A549 (cell line): ENCODE data around the gene ESPN. TPM values are rescaled to one million over a fixed set of nuclear protein-coding genes. Genes with fewer than 3 reads are reported as not detected.
A peak's percentile ranks its signal among the peaks of the same experiment; 100 is the strongest.

Experiments used
- ATAC-seq, 2 experiments: fragments of 200-7000 bp in 1 of 2; fragments of >200 bp in 1 of 2; cut with Nextera tagmentation in 1 of 2; cut with Tn5 transposase in 1 of 2; 3 replicates each; pipeline versions ENCODE4 v1.8.0 to v1.9.1; 2018 to 2020; ENCODE audit warnings: mild to moderate bottlenecking in 1 of 2, moderate library complexity in 1 of 2
- CTCF ChIA-PET: fragments of 300-600 bp; sonication (Branson Sonifier 250); formaldehyde crosslinking; extraction: SDS; loops from one replicate; lab custom pipeline; 2021; ENCODE audit warnings: antibody characterized with exemption, inconsistent platforms; lab: Yijun Ruan, JAX
- POLR2A ChIA-PET: fragments of 350-600 bp; formaldehyde crosslinking; extraction: SDS; loops from one replicate; lab custom pipeline; 2021; ENCODE audit warnings: antibody characterized with exemption, inconsistent platforms; lab: Yijun Ruan, JAX
- DNase-seq, 2 experiments: peaks; one replicate each; pipeline versions ENCODE4 v3.0.0 to v3.0.0-alpha.2; 2011 to 2016; ENCODE audit warnings: low read depth in 1 of 2, low spot score in 1 of 2
- FAIRE-seq: peaks from 2 replicates; lab custom pipeline; 2011; peaks lifted over from hg19 to GRCh38; lab: Jason Lieb, UNC
- H3K27ac ChIP-seq, 2 experiments: fragments of >200 bp; sonication (Bioruptor Twin); formaldehyde crosslinking; 3 replicates each; pipeline ENCODE4 v1.5.1; 2016 to 2017
- H3K4me1 ChIP-seq: fragments of >200 bp; sonication (Bioruptor Twin); formaldehyde crosslinking; 3 replicates; pipeline ENCODE4 v1.6.1; 2016
- H3K4me2 ChIP-seq: fragments of >200 bp; sonication (Bioruptor Twin); formaldehyde crosslinking; 3 replicates; pipeline ENCODE4 v1.6.1; 2016
- H3K4me3 ChIP-seq: fragments of >200 bp; sonication (Bioruptor Twin); formaldehyde crosslinking; 3 replicates; pipeline ENCODE4 v1.5.1; 2016
- H3K9me3 ChIP-seq: fragments of >200 bp; sonication (Bioruptor Twin); formaldehyde crosslinking; 3 replicates; pipeline ENCODE4 v1.6.1; 2016
- CEBPB ChIP-seq, 2 experiments: fragments of >200 bp in 1 of 2; sonication (Bioruptor Twin) in 1 of 2; formaldehyde crosslinking in 1 of 2; IDR thresholded peaks; 2 replicates each; pipeline ENCODE4 v1.6.1; 2012 to 2016
- CTCF ChIP-seq: fragments of >200 bp; sonication (Bioruptor Twin); formaldehyde crosslinking; IDR thresholded peaks from 3 replicates; pipeline ENCODE4 v1.5.1; 2016
- E2F6 ChIP-seq: IDR thresholded peaks from 2 replicates; pipeline ENCODE4 v1.6.1; 2012; ENCODE audit warnings: low read depth, borderline replicate concordance
- EHF ChIP-seq: fragments of 250-450 bp; sonication (Bioruptor Pico); IDR thresholded peaks from 2 replicates; pipeline ENCODE4 v1.5.0; 2020; ENCODE audit warnings: mild to moderate bottlenecking
- EHMT2 ChIP-seq: fragments of 200-600 bp; sonication (generic); IDR thresholded peaks from 2 replicates; pipeline ENCODE4 v1.6.1; 2016; ENCODE audit warnings: antibody characterized with exemption, low read depth, mild to moderate bottlenecking, moderate library complexity
- ELK1 ChIP-seq: fragments of 150-350 bp; IDR thresholded peaks from 2 replicates; pipeline ENCODE4 v1.6.1; 2014; ENCODE audit warnings: low read depth, mild to moderate bottlenecking, low read length
- EP300 ChIP-seq, 2 experiments: fragments of >200 bp; sonication (Bioruptor Twin); formaldehyde crosslinking; IDR thresholded peaks; 2 replicates in 1 of 2; 3 replicates in 1 of 2; pipeline ENCODE4 v1.6.1; 2016 to 2017
- FOSB ChIP-seq: fragments of 250-450 bp; sonication (Bioruptor Pico); IDR thresholded peaks from 2 replicates; pipeline ENCODE4 v1.5.0; 2020; ENCODE audit warnings: mild to moderate bottlenecking, moderate library complexity
- GATA3 ChIP-seq: IDR thresholded peaks from 2 replicates; pipeline ENCODE4 v1.6.1; 2012; ENCODE audit warnings: borderline replicate concordance
- HOXB13 ChIP-seq: fragments of 250-450 bp; sonication (Bioruptor Pico); IDR thresholded peaks from 2 replicates; pipeline ENCODE4 v1.5.0; 2020; ENCODE audit warnings: low read depth, mild to moderate bottlenecking, moderate library complexity
- HOXB5 ChIP-seq: fragments of 250-450 bp; sonication (Bioruptor Pico); IDR thresholded peaks from 2 replicates; pipeline ENCODE4 v1.5.0; 2020; ENCODE audit warnings: mild to moderate bottlenecking, moderate library complexity
- KDM5A ChIP-seq: fragments of 200-600 bp; sonication (generic); IDR thresholded peaks from 2 replicates; pipeline ENCODE4 v1.6.1; 2016; ENCODE audit warnings: antibody characterized with exemption, mild to moderate bottlenecking
- MAX ChIP-seq: IDR thresholded peaks from 2 replicates; pipeline ENCODE4 v1.6.1; 2012
- NPAS2 ChIP-seq: fragments of 250-450 bp; sonication (Bioruptor Pico); IDR thresholded peaks from 2 replicates; pipeline ENCODE4 v1.8.0; 2022; ENCODE audit warnings: mild to moderate bottlenecking, moderate library complexity, borderline replicate concordance
- PBX3 ChIP-seq: IDR thresholded peaks from 2 replicates; pipeline ENCODE4 v1.6.1; 2012
- PHF8 ChIP-seq: fragments of 200-600 bp; sonication (generic); IDR thresholded peaks from 2 replicates; pipeline ENCODE4 v1.6.1; 2016; ENCODE audit warnings: low read depth, mild to moderate bottlenecking, antibody characterized with exemption, moderate library complexity, borderline replicate concordance
- POLR2A ChIP-seq: IDR thresholded peaks from 2 replicates; pipeline ENCODE4 v1.6.1; 2012; ENCODE audit warnings: mild to moderate bottlenecking, low read length
- POLR2AphosphoS2 ChIP-seq: conservative IDR thresholded peaks from 2 replicates; pipeline ENCODE4 v1.6.1; 2012; ENCODE audit warnings: low read length, improper control_type of control experiment, inconsistent platforms
- RAD21 ChIP-seq, 2 experiments: fragments of >200 bp in 1 of 2; sonication (Bioruptor Twin) in 1 of 2; formaldehyde crosslinking in 1 of 2; IDR thresholded peaks in 1 of 2; conservative IDR thresholded peaks in 1 of 2; 2 replicates in 1 of 2; 3 replicates in 1 of 2; pipeline ENCODE4 v1.6.1; 2012 to 2018; ENCODE audit warnings: inconsistent platforms in 1 of 2
- RCOR1 ChIP-seq: fragments of 150-350 bp; IDR thresholded peaks from 2 replicates; pipeline ENCODE4 v1.6.1; 2014; ENCODE audit warnings: antibody characterized with exemption, low read length, low read depth
- SMC3 ChIP-seq: fragments of >200 bp; sonication (Bioruptor Twin); formaldehyde crosslinking; IDR thresholded peaks from 3 replicates; pipeline ENCODE4 v1.6.1; 2018; ENCODE audit warnings: inconsistent platforms
- TFCP2L1 ChIP-seq: fragments of 250-450 bp; sonication (Bioruptor Pico); IDR thresholded peaks from 2 replicates; pipeline ENCODE4 v1.5.0; 2021; ENCODE audit warnings: mild to moderate bottlenecking
- ZC3H11A ChIP-seq: fragments of 450-650 bp; IDR thresholded peaks from 2 replicates; pipeline ENCODE4 v1.6.1; 2014; ENCODE audit warnings: antibody characterized with exemption, mild to moderate bottlenecking
- WGBS: methylation state at CpG from one replicate; pipeline ENCODE4 v1.1.6; 2017; ENCODE audit errors: missing lambda C conversion rate; 5-methylcytosine and 5-hydroxymethylcytosine counted together
- polyA plus RNA-seq, 4 experiments: library from polyadenylated mRNA; depleted of rRNA in 3 of 4; stranded (reverse); fragments of >200 nt; fragmentation: RNase III in 1 of 4; extraction: RNeasy Plus Mini Kit Qiagen cat#74134 plus additional on column Dnase treatment in 1 of 4; gene quantifications; 2 replicates in 3 of 4; 3 replicates in 1 of 4; pipeline ENCODE4 v1.2.3, GENCODE V29; 2011 to 2017

Gene ESPN
- polyA plus RNA-seq, 2 of the 4 experiments (the other 2 are of a cell fraction) = 0.22 to 0.28 TPM

GRCh38 chr1:6396998-6397397, 27.6 kb upstream of the ESPN start:
- DNase-seq (no peak), ATAC-seq (no peak), FAIRE-seq (no peak)
- no peak overlapping the region for H3K4me3 ChIP-seq
- TF ChIP-seq EP300 (IDR thresholded peaks at IDR 0.05) (no peak), SMC3 (0 out of 3 replicates have a peak, but pooled peaks have one; percentile 13), RAD21 (conservative IDR thresholded peaks at IDR 0.05 in 1 of 2, IDR thresholded peaks at IDR 0.05 in 1 of 2) (peak in 1 of 2 experiments; percentile 41; a peak in 1 of 5 replicates), CTCF (peak; percentile 22; the same call in 2 of the 3 replicates)
- no peaks in the 10 kb centered on the region for H3K9me3 ChIP-seq
- H3K4me2 ChIP-seq = no peak overlapping the region
- CTCF ChIA-PET = interaction anchor here (1.8 to 34.5 kb wide), 4 partner anchors 9 to 150 kb away, joined by 6 to 575 read pairs (median 18); no protein-coding TSS in a partner anchor
- peaks cover 3% of the 10 kb centered on the region for H3K4me1 ChIP-seq
- H3K27ac ChIP-seq = no peak overlapping the region
- POLR2A ChIA-PET = interaction anchor here (0.6 kb wide), 1 partner anchor 130 kb away, joined by 3 read pairs; no protein-coding TSS in a partner anchor

GRCh38 chr1:6397844-6398441, 26.6 kb upstream of the ESPN start:
- Histone ChIP-seq H3K9me3 (no peaks in the 10 kb centered on the region), H3K4me2 (no peak overlapping the region), H3K4me3 (no peak overlapping the region), H3K27ac (no peak overlapping the region), H3K4me1 (no peaks in the 10 kb centered on the region)
- no peak for TF ChIP-seq PBX3
- no peak for TF ChIP-seq FOSB (CRISPR knock-in tag)
- TF ChIP-seq CEBPB (IDR thresholded peaks at IDR 0.05) = no peak
- no peak for TF ChIP-seq RCOR1
- TF ChIP-seq ZC3H11A = no peak
- TF ChIP-seq HOXB13 (CRISPR knock-in tag) = no peak
- no peak for TF ChIP-seq KDM5A
- no peak for TF ChIP-seq EHMT2
- TF ChIP-seq NPAS2 (CRISPR knock-in tag) = no peak
- no peak for TF ChIP-seq POLR2AphosphoS2
- TF ChIP-seq HOXB5 (CRISPR knock-in tag) = no peak
- no peak for TF ChIP-seq PHF8
- no peak for TF ChIP-seq TFCP2L1 (CRISPR knock-in tag)
- TF ChIP-seq ELK1 = no peak
- no peak for TF ChIP-seq GATA3
- no peak for TF ChIP-seq CTCF
- TF ChIP-seq EHF (CRISPR knock-in tag) = no peak
- TF ChIP-seq MAX = no peak
- TF ChIP-seq E2F6 = no peak
- no peak for TF ChIP-seq POLR2A
- CTCF ChIA-PET = interaction anchor here (0.6 to 34.5 kb wide), 6 partner anchors 8 to 151 kb away, joined by 3 to 575 read pairs (median 8); no protein-coding TSS in a partner anchor
- ATAC-seq (no peak), FAIRE-seq (no peak), DNase-seq (no peak)
- WGBS = 70% methylated on average over 10 of the region's 10 CpGs
- POLR2A ChIA-PET = no interaction called here
